ENCODE measurements around the gene UTP4. TPM values are rescaled to one million over a fixed set of nuclear protein-coding genes. Genes with fewer than 3 reads are reported as not detected.

UTP4 gene
- total and polyA plus RNA-seq, 3 experiments from 2014 or later, result 59.0 to 155 (median 150) TPM

DNA sequence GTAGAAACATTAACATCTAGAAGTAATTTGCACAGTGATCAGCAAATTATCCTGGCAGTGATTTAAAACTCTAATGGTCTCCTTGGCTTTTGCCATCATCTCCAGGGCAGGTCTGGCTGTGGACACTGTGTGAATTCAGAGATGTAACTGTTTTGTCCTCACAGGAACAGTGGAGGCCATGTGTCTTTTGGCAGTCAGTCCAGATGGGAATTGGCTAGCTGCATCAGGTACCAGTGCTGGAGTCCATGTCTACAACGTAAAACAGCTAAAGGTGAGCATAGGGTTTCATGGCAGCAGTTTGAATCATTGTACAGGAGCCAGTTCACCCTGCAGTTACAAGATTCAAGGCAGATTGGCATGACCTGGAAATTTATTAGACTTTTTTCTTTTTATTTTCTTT lies 27.7 kb downstream of the UTP4 start:
- Histone ChIP-seq H3K27me3 (ENCODE audit: insufficient read depth, low read length, poor library complexity, severe bottlenecking) (no peaks in the 10 kb centered on the region), H3K9me3 (ENCODE audit: low read length) (no peaks in the 10 kb centered on the region), H3K4me1 (ENCODE audit: insufficient read depth, low read length) (no peaks in the 10 kb centered on the region), H3K27ac (ENCODE audit: low read depth, low read length) (no peak overlapping the region), H3K36me3 (ENCODE audit: insufficient read depth, low read length) (peaks cover 25% of the 10 kb centered on the region), H3K4me3 (ENCODE audit: low read length) (no peak overlapping the region)
- peaks cover 7 to 75% (median 29%) of the 10 kb centered on the region in 3 donors for H3K36me3 Mint-ChIP-seq
- no peak for DNase-seq
- no peaks in the 10 kb centered on the region for H3K9me3 Mint-ChIP-seq
- POLR2A ChIA-PET, result no interaction called here
- H3K27me3 Mint-ChIP-seq, result no peaks in the 10 kb centered on the region
- H3K4me1 Mint-ChIP-seq, result peaks cover 0 to 1% (median under 1%) of the 10 kb centered on the region in 3 donors
- H3K27ac Mint-ChIP-seq, result no peak overlapping the region
- CTCF ChIA-PET, result interaction anchor here (2.1 kb wide), 1 partner anchor 10 kb away, joined by 5 read pairs; no protein-coding TSS in a partner anchor
- no peak overlapping the region for H3K4me3 Mint-ChIP-seq

DNA sequence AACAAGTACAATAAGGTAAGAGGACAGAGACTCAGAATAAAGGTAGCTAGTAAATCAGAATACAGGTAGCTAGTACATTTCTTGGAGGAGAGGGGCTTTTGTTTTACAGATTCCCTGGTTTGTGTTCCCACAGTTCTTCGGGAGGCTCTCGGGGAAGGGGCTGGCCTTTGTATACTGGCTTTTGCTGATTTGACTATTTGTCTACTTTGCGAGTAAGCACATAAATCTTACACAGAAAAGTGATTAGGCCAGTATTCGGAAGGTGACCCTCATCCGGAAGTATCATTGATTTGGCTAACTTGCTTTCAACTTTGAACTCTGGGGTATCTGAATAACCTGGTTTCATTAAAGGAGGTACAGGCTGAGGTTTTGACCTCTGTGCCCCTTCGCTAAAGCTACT lies 33.1 kb downstream of the UTP4 start:
- no peaks in the 10 kb centered on the region for H3K27me3 Mint-ChIP-seq
- Histone ChIP-seq H3K36me3 (ENCODE audit: insufficient read depth, low read length) (peaks cover 37% of the 10 kb centered on the region), H3K27me3 (ENCODE audit: insufficient read depth, low read length, poor library complexity, severe bottlenecking) (no peaks in the 10 kb centered on the region), H3K4me1 (ENCODE audit: insufficient read depth, low read length) (peaks cover 11% of the 10 kb centered on the region), H3K9me3 (ENCODE audit: low read length) (no peaks in the 10 kb centered on the region), H3K4me3 (ENCODE audit: low read length) (no peak overlapping the region), H3K27ac (ENCODE audit: low read depth, low read length) (no peak overlapping the region)
- peak overlapping the region in 1 of 7 donors; percentile 40 for H3K4me3 Mint-ChIP-seq
- H3K4me1 Mint-ChIP-seq, result peaks cover 24 to 35% (median 26%) of the 10 kb centered on the region in 3 donors
- no peak for DNase-seq
- ChIA-PET POLR2A (no interaction called here), CTCF (interaction anchor here (0.7 to 4.2 kb wide), 3 partner anchors 15 to 45 kb away, joined by 3 to 21 read pairs (median 7); partner anchors contain the start of gene SNTB2)
- peaks cover 5 to 77% (median 15%) of the 10 kb centered on the region in 3 donors for H3K36me3 Mint-ChIP-seq
- H3K27ac Mint-ChIP-seq, result peak overlapping the region in 6 of 8 donors; percentile 44 to 94 (median 73)
- no peaks in the 10 kb centered on the region for H3K9me3 Mint-ChIP-seq

DNA sequence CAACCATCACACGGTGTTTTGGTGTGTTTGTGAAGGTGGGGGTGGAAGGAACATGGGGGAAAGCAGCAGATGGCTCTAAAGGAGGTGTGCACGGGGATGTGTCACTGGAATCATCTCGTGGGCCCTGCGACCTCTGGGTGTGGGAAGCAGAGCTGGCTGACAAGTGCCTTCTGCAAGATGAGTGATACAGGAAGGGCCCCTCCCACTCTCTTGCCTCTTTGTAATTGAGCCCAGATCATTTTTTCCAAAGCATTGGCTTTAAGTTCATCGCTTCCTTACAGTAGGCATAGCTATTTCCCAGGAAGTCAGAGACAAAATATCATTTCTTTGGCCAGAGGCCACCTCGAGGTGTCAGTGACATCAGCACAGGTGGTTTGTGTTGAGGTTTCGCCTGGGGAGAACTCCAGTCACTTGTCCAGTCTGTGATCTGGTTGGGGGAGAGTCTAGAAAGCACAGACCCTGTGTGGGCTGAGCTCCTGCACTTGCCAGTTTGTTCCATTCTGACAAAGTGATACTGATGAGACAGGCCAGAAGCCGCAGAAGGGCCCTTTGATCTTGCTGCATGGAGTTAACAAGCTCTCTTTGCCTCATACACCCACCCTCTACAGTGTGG lies 33.9 kb downstream of the UTP4 start:
- Histone ChIP-seq H3K9me3 (ENCODE audit: low read length) (no peaks in the 10 kb centered on the region), H3K4me3 (ENCODE audit: low read length) (no peak overlapping the region), H3K27me3 (ENCODE audit: insufficient read depth, low read length, poor library complexity, severe bottlenecking) (no peaks in the 10 kb centered on the region), H3K4me1 (ENCODE audit: insufficient read depth, low read length) (peaks cover 11% of the 10 kb centered on the region), H3K27ac (ENCODE audit: low read depth, low read length) (no peak overlapping the region), H3K36me3 (ENCODE audit: insufficient read depth, low read length) (peaks cover 33% of the 10 kb centered on the region)
- POLR2A ChIA-PET, result interaction anchor here (0.6 to 1.0 kb wide), 3 partner anchors 13 to 617 kb away, joined by 5 to 7 read pairs (median 5); no protein-coding TSS in a partner anchor
- CTCF ChIA-PET, result interaction anchor here (0.7 to 4.2 kb wide), 4 partner anchors 10 to 44 kb away, joined by 3 to 21 read pairs (median 5); partner anchors contain the start of gene SNTB2
- Mint-ChIP-seq H3K9me3 (no peaks in the 10 kb centered on the region), H3K27me3 (no peaks in the 10 kb centered on the region), H3K36me3 (peaks cover 5 to 72% (median 15%) of the 10 kb centered on the region in 3 donors), H3K4me1 (peaks cover 24 to 35% (median 26%) of the 10 kb centered on the region in 3 donors), H3K4me3 (peak overlapping the region in 6 of 7 donors; percentile 24 to 61 (median 49)), H3K27ac (peak overlapping the region; percentile 44 to 94 (median 75))
- peak in 3 of 5 donors; percentile 1 to 56 (median 21) for DNase-seq

DNA sequence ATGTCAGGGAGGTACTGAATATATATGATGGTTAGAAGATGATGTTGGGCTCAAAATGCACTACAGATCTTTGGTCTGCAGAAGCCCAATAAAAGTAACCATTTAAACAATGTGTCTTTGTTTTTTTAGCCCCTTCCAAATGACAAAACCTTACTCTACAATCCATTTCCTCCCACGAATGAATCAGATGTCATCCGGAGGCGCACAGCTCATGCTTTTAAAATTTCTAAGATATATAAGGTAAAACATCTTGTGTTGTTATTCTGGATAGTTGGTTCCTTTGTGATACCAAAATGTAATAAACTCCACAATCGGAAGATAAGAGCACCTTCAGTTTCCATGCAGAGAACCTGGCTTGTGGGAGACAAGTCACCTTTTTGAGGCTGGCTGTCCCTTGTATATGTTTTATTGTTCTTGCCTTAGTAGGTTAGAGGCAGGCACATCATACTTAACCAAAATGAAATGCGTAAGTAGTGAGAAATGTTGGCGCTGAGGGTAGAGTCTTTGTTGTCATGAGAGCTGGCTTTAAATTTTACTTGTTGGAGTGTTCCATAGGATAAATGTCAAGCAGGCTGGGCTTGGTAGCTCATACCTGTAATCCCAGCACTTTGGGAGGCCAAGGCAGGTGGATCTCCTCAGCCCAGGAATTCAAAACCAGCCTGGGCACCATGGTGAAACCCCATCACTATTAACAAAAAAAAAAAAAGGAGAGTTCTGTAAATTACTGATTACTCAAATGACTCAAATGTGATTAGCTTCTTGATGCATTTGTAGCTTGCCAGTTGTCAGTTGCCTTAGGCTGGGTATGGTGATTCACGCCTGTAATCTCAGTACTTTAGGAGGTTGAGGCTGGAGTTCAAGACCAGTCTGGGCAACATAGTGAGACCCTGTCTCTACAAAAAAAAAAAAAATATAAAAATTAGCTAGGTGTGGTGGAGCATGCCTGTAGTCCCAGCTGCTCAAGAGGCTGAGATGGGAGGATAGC lies 34.8 kb downstream of the UTP4 start:
- Histone ChIP-seq H3K36me3 (ENCODE audit: insufficient read depth, low read length) (peaks cover 33% of the 10 kb centered on the region), H3K27me3 (ENCODE audit: insufficient read depth, low read length, poor library complexity, severe bottlenecking) (no peaks in the 10 kb centered on the region), H3K4me3 (ENCODE audit: low read length) (no peak overlapping the region), H3K9me3 (ENCODE audit: low read length) (no peaks in the 10 kb centered on the region), H3K4me1 (ENCODE audit: insufficient read depth, low read length) (peaks cover 11% of the 10 kb centered on the region), H3K27ac (ENCODE audit: low read depth, low read length) (no peak overlapping the region)
- POLR2A ChIA-PET, result interaction anchor here (0.6 to 1.0 kb wide), 4 partner anchors 12 to 618 kb away, joined by 3 to 7 read pairs (median 5); no protein-coding TSS in a partner anchor
- peak overlapping the region in 7 of 8 donors; percentile 44 to 93 (median 59) for H3K27ac Mint-ChIP-seq
- no peaks in the 10 kb centered on the region for H3K9me3 Mint-ChIP-seq
- H3K27me3 Mint-ChIP-seq, result no peaks in the 10 kb centered on the region
- DNase-seq, result no peak
- H3K4me1 Mint-ChIP-seq, result peaks cover 24 to 35% (median 26%) of the 10 kb centered on the region in 3 donors
- peaks cover 5 to 68% (median 16%) of the 10 kb centered on the region in 3 donors for H3K36me3 Mint-ChIP-seq
- CTCF ChIA-PET, result interaction anchor here (0.5 to 4.2 kb wide), 7 partner anchors 9 to 159 kb away, joined by 3 to 21 read pairs (median 4); partner anchors contain the start of gene SNTB2
- peak overlapping the region in 4 of 7 donors; percentile 46 to 76 (median 55) for H3K4me3 Mint-ChIP-seq

DNA sequence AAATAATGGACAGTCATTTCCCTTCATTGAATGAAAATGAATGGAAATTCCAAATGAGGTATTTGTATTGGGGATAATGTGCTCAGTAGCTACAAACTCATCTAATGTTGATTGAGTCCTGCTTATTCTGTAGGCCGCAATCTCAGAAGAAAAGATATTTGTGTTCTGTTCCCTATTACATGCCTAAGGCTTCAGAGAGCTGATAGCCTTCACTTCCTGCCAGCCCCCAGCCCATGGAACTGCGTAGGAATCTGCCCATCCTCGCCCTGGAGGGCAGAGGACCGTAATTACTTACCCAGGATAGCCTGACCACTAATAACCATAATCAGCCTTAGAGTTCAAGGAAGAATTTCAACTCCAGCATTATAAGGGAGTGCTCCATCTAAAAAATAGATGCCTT lies 36.6 kb downstream of the UTP4 start:
- no peak for DNase-seq
- peaks cover 5 to 55% (median 12%) of the 10 kb centered on the region in 3 donors for H3K36me3 Mint-ChIP-seq
- peaks cover 25 to 35% (median 32%) of the 10 kb centered on the region in 3 donors for H3K4me1 Mint-ChIP-seq
- CTCF ChIA-PET, result interaction anchor here (0.9 to 4.2 kb wide), 3 partner anchors 18 to 117 kb away, joined by 3 to 21 read pairs (median 5); partner anchors contain the start of gene SNTB2
- H3K27ac Mint-ChIP-seq, result peak overlapping the region in 1 of 8 donors; percentile 84
- H3K27me3 Mint-ChIP-seq, result no peaks in the 10 kb centered on the region
- Histone ChIP-seq H3K27me3 (ENCODE audit: insufficient read depth, low read length, poor library complexity, severe bottlenecking) (no peaks in the 10 kb centered on the region), H3K36me3 (ENCODE audit: insufficient read depth, low read length) (peaks cover 28% of the 10 kb centered on the region), H3K4me3 (ENCODE audit: low read length) (no peak overlapping the region), H3K9me3 (ENCODE audit: low read length) (no peaks in the 10 kb centered on the region), H3K27ac (ENCODE audit: low read depth, low read length) (no peak overlapping the region), H3K4me1 (ENCODE audit: insufficient read depth, low read length) (peaks cover 11% of the 10 kb centered on the region)
- no peak overlapping the region for H3K4me3 Mint-ChIP-seq
- no peaks in the 10 kb centered on the region for H3K9me3 Mint-ChIP-seq
- POLR2A ChIA-PET, result interaction anchor here (0.7 kb wide), 1 partner anchor 19 kb away, joined by 6 read pairs; no protein-coding TSS in a partner anchor

DNA sequence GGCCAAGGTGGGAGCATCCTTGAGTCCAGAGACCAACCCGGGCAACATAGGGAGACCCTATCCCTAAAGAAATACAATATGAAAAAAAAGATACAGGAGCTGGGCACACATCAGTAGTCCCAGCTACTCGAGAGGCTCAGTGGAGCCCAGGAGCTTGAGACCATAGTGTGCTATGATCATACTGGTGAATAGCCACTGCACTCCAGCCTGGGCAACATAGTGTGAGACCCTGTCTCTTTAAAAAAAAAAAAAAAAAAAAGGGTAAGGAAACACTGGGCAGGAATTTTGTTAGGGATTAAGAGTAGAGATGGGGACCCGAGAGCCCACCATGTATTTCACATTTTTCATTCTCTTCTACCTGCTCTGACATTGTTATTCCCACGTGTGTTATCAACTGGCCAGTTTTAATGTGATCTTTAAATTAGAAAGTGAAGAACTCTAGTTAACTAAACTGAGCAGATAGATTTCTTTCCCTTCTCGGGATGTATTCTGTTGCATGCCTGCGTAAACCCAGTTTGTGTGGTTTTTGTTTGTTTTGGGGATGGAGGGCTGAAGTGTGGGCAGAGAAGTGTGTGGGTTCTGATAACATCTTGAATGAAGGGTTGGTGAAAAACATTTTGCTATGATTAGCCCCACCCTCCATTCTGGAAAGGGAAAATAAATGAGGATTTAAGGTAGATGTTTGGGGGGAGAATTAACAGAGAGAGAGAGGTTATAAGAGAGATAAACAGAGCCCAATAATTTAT lies 37.3 kb downstream of the UTP4 start:
- Mint-ChIP-seq H3K27me3 (no peaks in the 10 kb centered on the region), H3K4me3 (no peak overlapping the region), H3K9me3 (no peaks in the 10 kb centered on the region), H3K27ac (peak overlapping the region in 4 of 8 donors; percentile 10 to 48 (median 25)), H3K36me3 (peaks cover 5 to 50% (median 12%) of the 10 kb centered on the region in 3 donors), H3K4me1 (peaks cover 25 to 35% (median 32%) of the 10 kb centered on the region in 3 donors)
- DNase-seq, result no peak
- peaks cover 25% of the 10 kb centered on the region for H3K36me3 ChIP-seq (ENCODE audit: insufficient read depth, low read length)
- ChIA-PET CTCF (interaction anchor here (0.9 to 4.2 kb wide), 3 partner anchors 17 to 116 kb away, joined by 3 to 21 read pairs (median 5); partner anchors contain the start of gene SNTB2), POLR2A (no interaction called here)
- no peak overlapping the region for H3K4me3 ChIP-seq (ENCODE audit: low read length)
- peaks cover 11% of the 10 kb centered on the region for H3K4me1 ChIP-seq (ENCODE audit: insufficient read depth, low read length)
- H3K27me3 ChIP-seq (ENCODE audit: insufficient read depth, low read length, poor library complexity, severe bottlenecking), result no peaks in the 10 kb centered on the region
- H3K27ac ChIP-seq (ENCODE audit: low read depth, low read length), result no peak overlapping the region
- H3K9me3 ChIP-seq (ENCODE audit: low read length), result no peaks in the 10 kb centered on the region
